ENCODE data around the gene CDH23.

The CDH23 gene

DNA sequence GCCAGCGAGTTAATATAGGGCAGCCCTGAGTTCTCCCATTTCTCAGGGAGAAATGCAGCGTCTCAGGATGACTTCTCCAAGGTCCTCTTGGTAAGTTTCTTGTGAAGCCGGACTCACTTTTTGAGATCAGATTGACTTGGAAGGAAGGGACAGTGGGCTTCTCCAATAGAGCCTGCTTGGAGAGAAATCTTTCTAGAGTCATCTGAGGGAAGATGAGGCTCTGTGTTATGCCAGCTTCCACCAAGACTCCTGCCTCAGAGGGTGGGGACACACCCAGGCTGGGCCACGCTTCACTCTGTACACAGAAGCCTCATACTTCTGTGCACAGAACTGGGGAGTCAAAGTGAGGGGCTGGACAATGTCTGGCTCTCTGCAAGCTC lies 317.3 kb downstream of the CDH23 start:
- DNase-seq (ENCODE audit: low read depth): no peak
- TF ChIP-seq, protein P1, sequence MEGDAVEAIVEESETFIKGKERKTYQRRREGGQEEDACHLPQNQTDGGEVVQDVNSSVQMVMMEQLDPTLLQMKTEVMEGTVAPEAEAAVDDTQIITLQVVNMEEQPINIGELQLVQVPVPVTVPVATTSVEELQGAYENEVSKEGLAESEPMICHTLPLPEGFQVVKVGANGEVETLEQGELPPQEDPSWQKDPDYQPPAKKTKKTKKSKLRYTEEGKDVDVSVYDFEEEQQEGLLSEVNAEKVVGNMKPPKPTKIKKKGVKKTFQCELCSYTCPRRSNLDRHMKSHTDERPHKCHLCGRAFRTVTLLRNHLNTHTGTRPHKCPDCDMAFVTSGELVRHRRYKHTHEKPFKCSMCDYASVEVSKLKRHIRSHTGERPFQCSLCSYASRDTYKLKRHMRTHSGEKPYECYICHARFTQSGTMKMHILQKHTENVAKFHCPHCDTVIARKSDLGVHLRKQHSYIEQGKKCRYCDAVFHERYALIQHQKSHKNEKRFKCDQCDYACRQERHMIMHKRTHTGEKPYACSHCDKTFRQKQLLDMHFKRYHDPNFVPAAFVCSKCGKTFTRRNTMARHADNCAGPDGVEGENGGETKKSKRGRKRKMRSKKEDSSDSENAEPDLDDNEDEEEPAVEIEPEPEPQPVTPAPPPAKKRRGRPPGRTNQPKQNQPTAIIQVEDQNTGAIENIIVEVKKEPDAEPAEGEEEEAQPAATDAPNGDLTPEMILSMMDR (conservative IDR thresholded peaks at IDR 0.05; ENCODE audit: low read depth, low read length): no peak
- H3K4me3 ChIP-seq (ENCODE audit: low read length): no peak overlapping the region

DNA sequence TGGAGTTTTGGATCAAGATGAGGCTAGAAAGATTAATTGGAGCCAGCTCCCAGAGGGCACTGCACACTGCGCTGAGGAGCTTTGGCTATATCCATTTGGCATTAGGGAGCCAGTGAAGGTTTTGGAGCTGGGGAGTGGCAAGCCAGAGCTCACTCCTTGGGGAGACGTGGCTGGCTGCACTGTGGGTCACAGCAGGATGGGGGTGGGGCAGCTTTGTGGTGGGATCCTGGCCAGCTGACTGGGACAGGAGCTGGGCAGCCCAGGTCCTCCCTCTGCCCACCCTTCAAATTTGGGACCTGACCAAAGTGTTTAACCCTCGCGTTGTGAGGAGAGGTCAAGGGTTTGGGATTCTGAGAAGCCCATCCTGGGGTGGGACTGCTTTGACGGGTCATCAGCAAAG lies 317.9 kb downstream of the CDH23 start:
- TF ChIP-seq, protein P1 (conservative IDR thresholded peaks at IDR 0.05; ENCODE audit: low read depth, low read length): no peak
- no peak for DNase-seq (ENCODE audit: low read depth)
- no peak overlapping the region for H3K4me3 ChIP-seq (ENCODE audit: low read length)

DNA sequence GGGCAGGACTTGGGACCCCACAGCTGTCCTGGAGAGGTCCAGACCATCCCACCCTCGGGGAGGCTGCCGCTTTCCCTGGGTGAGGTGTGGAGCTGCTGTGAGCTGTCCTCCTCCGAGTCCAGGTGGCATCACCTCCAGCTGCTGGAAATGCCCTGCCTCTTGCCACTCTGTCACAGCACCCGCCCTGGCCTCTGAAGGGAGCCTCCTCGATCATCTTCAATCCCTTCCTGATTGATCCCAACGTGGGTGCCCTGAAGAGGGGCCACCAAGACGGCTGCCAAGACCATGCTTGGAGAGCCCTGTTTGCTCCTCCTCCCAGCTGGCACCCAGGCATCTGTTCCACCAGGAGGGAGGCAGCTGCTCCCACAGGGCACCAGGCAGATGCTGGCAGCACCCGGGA lies 318.3 kb downstream of the CDH23 start:
- TF ChIP-seq, protein P1 (conservative IDR thresholded peaks at IDR 0.05; ENCODE audit: low read depth, low read length): no peak
- no peak for DNase-seq (ENCODE audit: low read depth)
- no peak overlapping the region for H3K4me3 ChIP-seq (ENCODE audit: low read length)

DNA sequence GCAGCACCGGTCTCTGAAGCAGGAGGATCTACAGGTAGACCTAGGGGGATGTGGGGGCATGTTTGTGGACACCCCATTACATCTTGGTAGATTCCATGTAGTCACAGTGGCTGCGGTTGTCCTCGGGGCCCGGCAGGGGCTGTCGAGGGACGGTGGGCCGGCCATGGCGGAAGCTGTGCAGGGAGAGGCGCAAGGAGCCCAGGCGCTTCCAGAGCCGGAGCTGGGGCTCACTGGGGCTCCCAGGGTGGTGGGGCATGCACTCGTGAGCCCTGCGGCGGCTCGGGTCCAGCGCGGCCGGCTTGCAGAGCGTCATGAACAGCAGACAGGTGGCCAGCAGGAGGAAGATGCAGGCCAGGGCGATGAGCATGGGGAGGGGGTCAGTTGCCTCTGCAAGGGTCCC lies 319.1 kb downstream of the CDH23 start:
- no peak overlapping the region for H3K4me3 ChIP-seq (ENCODE audit: low read length)
- TF ChIP-seq, protein P1 (conservative IDR thresholded peaks at IDR 0.05; ENCODE audit: low read depth, low read length): no peak
- DNase-seq (ENCODE audit: low read depth): no peak

DNA sequence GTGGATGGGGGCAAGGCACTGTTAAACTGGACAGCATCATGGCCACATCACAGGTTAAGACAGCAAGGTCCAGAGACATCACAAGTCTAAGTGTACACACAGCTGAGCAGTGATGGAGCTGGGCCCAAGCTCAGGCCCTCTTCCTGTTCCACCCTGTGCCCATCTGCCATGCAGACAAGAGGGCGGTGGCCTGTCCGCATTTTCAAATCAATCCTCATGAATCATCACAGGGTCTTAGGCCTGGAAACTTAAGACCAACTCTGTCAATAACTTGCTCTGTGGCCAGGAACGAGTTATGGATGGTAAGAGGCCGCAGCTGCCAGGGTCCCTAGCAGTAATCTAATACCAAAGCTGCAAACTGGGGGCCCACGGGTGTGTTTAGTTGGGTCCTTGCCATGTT lies 319.7 kb downstream of the CDH23 start:
- TF ChIP-seq, protein P1 (conservative IDR thresholded peaks at IDR 0.05; ENCODE audit: low read depth, low read length): no peak
- no peak overlapping the region for H3K4me3 ChIP-seq (ENCODE audit: low read length)
- DNase-seq (ENCODE audit: low read depth): no peak

DNA sequence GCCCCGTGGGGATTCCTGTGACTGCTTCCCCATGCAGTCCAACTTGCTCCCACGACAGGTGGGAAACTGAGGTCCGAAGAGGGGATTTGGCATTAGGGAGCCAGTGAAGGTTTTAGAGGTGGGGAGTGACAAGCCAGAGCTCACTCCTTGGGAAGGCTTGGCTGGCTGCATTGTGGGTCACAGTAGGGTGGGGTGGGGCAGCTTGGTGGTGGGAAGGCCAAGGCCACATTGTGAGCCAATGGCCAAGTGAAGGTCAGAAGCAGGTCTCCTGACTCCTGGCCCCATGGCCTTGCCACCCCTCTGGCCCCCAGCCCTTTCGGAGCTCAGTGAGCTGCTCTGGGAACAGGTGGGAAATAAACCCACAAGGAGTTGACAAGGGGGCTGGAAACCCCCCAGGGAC lies 320.3 kb downstream of the CDH23 start:
- H3K4me3 ChIP-seq (ENCODE audit: low read length): no peak overlapping the region
- DNase-seq (ENCODE audit: low read depth): no peak
- TF ChIP-seq, protein P1 (conservative IDR thresholded peaks at IDR 0.05; ENCODE audit: low read depth, low read length): no peak

DNA sequence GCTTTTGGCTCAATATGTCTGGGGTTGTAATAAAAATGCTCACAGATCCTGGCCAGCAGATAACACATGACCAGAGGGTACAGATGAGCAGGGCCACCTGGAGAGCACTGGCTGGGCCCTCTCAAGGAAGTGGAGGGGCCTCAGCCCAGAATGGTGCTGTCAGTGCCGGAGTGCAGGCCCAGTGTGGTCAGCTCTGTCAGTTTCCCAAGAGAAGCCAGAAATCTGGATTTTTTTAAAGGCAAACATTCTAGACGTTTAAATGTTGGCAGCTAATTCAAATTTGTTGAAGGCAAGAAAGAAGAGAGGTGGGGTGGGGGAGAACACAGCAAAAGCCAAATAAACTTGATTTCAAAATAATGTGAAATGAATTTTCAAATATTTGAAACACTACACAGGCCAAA lies 320.8 kb downstream of the CDH23 start:
- no peak for DNase-seq (ENCODE audit: low read depth)
- TF ChIP-seq, protein P1 (conservative IDR thresholded peaks at IDR 0.05; ENCODE audit: low read depth, low read length): no peak
- H3K4me3 ChIP-seq (ENCODE audit: low read length): no peak overlapping the region

All from retinal pigment epithelial cell (primary cell).